Gastrocnemius medialis (tissue), 4 donors: Measurements from ENCODE around the gene CLEC11A.
"Not testable (repeated sequence)": the region's sequence is repeated elsewhere in the genome, so short reads cannot be mapped to it uniquely, and the experiment has no call there.

Source experiments
- POLR2A ChIP-seq, 2 donors: fragments of 450-650 bp; IDR thresholded peaks; one replicate each; pipeline ENCODE4 v1.6.1; 2017; ENCODE audit warnings: antibody characterized with exemption in 2 of 2, mild to moderate bottlenecking in 2 of 2, moderate library complexity in 2 of 2
- TF ChIP-seq, protein P1 (sequence below), 5 experiments: fragments of 450-650 bp in 3 of 5; fragments of 200-600 bp in 2 of 5; sonication (generic) in 2 of 5; IDR thresholded peaks in 4 of 5; conservative IDR thresholded peaks in 1 of 5; 1 replicate in 4 of 5; 2 replicates in 1 of 5; pipeline ENCODE4 v1.5.1; 2016 to 2019; ENCODE audit warnings: antibody characterized with exemption in 5 of 5, mild to moderate bottlenecking in 3 of 5, moderate library complexity in 3 of 5

- TF ChIP-seq, protein P1, sequence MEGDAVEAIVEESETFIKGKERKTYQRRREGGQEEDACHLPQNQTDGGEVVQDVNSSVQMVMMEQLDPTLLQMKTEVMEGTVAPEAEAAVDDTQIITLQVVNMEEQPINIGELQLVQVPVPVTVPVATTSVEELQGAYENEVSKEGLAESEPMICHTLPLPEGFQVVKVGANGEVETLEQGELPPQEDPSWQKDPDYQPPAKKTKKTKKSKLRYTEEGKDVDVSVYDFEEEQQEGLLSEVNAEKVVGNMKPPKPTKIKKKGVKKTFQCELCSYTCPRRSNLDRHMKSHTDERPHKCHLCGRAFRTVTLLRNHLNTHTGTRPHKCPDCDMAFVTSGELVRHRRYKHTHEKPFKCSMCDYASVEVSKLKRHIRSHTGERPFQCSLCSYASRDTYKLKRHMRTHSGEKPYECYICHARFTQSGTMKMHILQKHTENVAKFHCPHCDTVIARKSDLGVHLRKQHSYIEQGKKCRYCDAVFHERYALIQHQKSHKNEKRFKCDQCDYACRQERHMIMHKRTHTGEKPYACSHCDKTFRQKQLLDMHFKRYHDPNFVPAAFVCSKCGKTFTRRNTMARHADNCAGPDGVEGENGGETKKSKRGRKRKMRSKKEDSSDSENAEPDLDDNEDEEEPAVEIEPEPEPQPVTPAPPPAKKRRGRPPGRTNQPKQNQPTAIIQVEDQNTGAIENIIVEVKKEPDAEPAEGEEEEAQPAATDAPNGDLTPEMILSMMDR (IDR thresholded peaks at IDR 0.05 in 4 of 5, conservative IDR thresholded peaks at IDR 0.05 in 1 of 5), result not testable (repeated sequence)
- TF ChIP-seq POLR2A (IDR thresholded peaks at IDR 0.05), result not testable (repeated sequence)
These were observed 50.3 kb downstream of the CLEC11A start for GRCh38 chr19:50773454-50773853.
